ENCODE measurements around the gene KCNH3. TPM values are rescaled to one million over a fixed set of nuclear protein-coding genes. Genes with fewer than 3 reads are reported as not detected.

The KCNH3 gene
- total RNA-seq, 1 donor from 2014 or later = not detected

GRCh38 chr12:49553512-49554088, 14.8 kb downstream of the KCNH3 start:
- peaks cover 8% of the 10 kb centered on the region for H3K27me3 Mint-ChIP-seq (ENCODE audit: insufficient read depth, low read depth)
- H3K9me3 ChIP-seq (ENCODE audit: low read depth) = no peaks in the 10 kb centered on the region
- no peaks in the 10 kb centered on the region for H4K20me1 ChIP-seq (ENCODE audit: low read depth)
- DNase-seq (ENCODE audit: low spot score) = peak; percentile 64
- H3K27me3 ChIP-seq = peaks cover 43% of the 10 kb centered on the region
- no peak overlapping the region for H3K4me3 Mint-ChIP-seq
- H3K4me2 ChIP-seq = no peak overlapping the region
- H3K4me1 Mint-ChIP-seq = peaks cover 10% of the 10 kb centered on the region
- no peaks in the 10 kb centered on the region for H3K9me3 Mint-ChIP-seq
- H3K79me2 ChIP-seq (ENCODE audit: low read depth) = no peaks in the 10 kb centered on the region
- H3K4me1 ChIP-seq = peaks cover 8% of the 10 kb centered on the region
- no peak overlapping the region for H2AFZ ChIP-seq (replicated peaks)
- no peak overlapping the region for H3K27ac Mint-ChIP-seq
- peaks cover 3% of the 10 kb centered on the region for H3K36me3 Mint-ChIP-seq
- peak; percentile 62 for TF ChIP-seq CTCF (IDR thresholded peaks at IDR 0.05)
- TF ChIP-seq EZH2phosphoT487 (IDR thresholded peaks at IDR 0.05) = no peak
- no peak for TF ChIP-seq EZH2 (IDR thresholded peaks at IDR 0.05)
- no peaks in the 10 kb centered on the region for H3K36me3 ChIP-seq
- H3K9ac ChIP-seq = no peak overlapping the region
- H3F3A ChIP-seq (ENCODE audit: low read depth) = peaks cover 6% of the 10 kb centered on the region
- no peak overlapping the region for H3K27ac ChIP-seq
- H3K4me3 ChIP-seq = no peak overlapping the region

- Histone ChIP-seq H3K4me1 (peaks cover 8% of the 10 kb centered on the region), H3K27me3 (peaks cover 36% of the 10 kb centered on the region), H3K4me3 (no peak overlapping the region), H3K9ac (no peak overlapping the region), H3K36me3 (no peaks in the 10 kb centered on the region), H3F3A (ENCODE audit: low read depth) (peaks cover 6% of the 10 kb centered on the region), H3K27ac (no peak overlapping the region), H3K9me3 (ENCODE audit: low read depth) (no peaks in the 10 kb centered on the region), H2AFZ (replicated peaks) (no peak overlapping the region), H3K79me2 (ENCODE audit: low read depth) (no peaks in the 10 kb centered on the region), H3K4me2 (no peak overlapping the region), H4K20me1 (ENCODE audit: low read depth) (no peaks in the 10 kb centered on the region)
- DNase-seq (ENCODE audit: low spot score) = no peak
- peaks cover 10% of the 10 kb centered on the region for H3K4me1 Mint-ChIP-seq
- TF ChIP-seq CTCF (IDR thresholded peaks at IDR 0.05) (no peak), EZH2 (IDR thresholded peaks at IDR 0.05) (no peak), EZH2phosphoT487 (IDR thresholded peaks at IDR 0.05) (no peak)
- H3K9me3 Mint-ChIP-seq = no peaks in the 10 kb centered on the region
- H3K27me3 Mint-ChIP-seq (ENCODE audit: insufficient read depth, low read depth) = peaks cover 8% of the 10 kb centered on the region
- H3K27ac Mint-ChIP-seq = peak overlapping the region; percentile 8
- H3K36me3 Mint-ChIP-seq = peaks cover 5% of the 10 kb centered on the region
- no peak overlapping the region for H3K4me3 Mint-ChIP-seq
Observed at GRCh38 chr12:49554266-49554665, 15.4 kb downstream of the KCNH3 start.

GRCh38 chr12:49555631-49556390, 17.0 kb downstream of the KCNH3 start:
- Histone ChIP-seq H3K27me3 (peaks cover 22% of the 10 kb centered on the region), H3K36me3 (no peaks in the 10 kb centered on the region), H3K79me2 (ENCODE audit: low read depth) (no peaks in the 10 kb centered on the region), H3K27ac (no peak overlapping the region), H3K9ac (no peak overlapping the region), H3K4me3 (no peak overlapping the region), H4K20me1 (ENCODE audit: low read depth) (no peaks in the 10 kb centered on the region), H3K9me3 (ENCODE audit: low read depth) (no peaks in the 10 kb centered on the region), H3K4me1 (peaks cover under 1% of the 10 kb centered on the region), H3K4me2 (no peak overlapping the region), H3F3A (ENCODE audit: low read depth) (peaks cover 1% of the 10 kb centered on the region), H2AFZ (replicated peaks) (no peak overlapping the region)
- TF ChIP-seq EZH2 (IDR thresholded peaks at IDR 0.05) (no peak), CTCF (IDR thresholded peaks at IDR 0.05) (no peak), EZH2phosphoT487 (IDR thresholded peaks at IDR 0.05) (no peak)
- Mint-ChIP-seq H3K27me3 (ENCODE audit: insufficient read depth, low read depth) (peaks cover 3% of the 10 kb centered on the region), H3K4me1 (peaks cover 7% of the 10 kb centered on the region), H3K9me3 (no peaks in the 10 kb centered on the region), H3K4me3 (no peak overlapping the region), H3K27ac (peak overlapping the region; percentile 29), H3K36me3 (peaks cover 7% of the 10 kb centered on the region)
- no peak for DNase-seq (ENCODE audit: low spot score)

All from neural progenitor cell (in vitro differentiated cells).